Heart left ventricle (tissue), 13 donors: ENCODE data around the gene ASTN2.

Experiments used
- CTCF ChIP-seq, 12 donors: fragments of 200-600 bp; sonication (generic) in 4 of 12; IDR thresholded peaks; one replicate each; pipeline versions ENCODE4 v1.5.0 to v1.8.0; 2018 to 2022; ENCODE audit warnings: antibody characterized with exemption in 12 of 12, mild to moderate bottlenecking in 5 of 12
- POLR2A ChIP-seq, 2 donors: fragments of 450-650 bp; IDR thresholded peaks; one replicate each; pipeline ENCODE4 v1.6.1; 2017; ENCODE audit warnings: antibody characterized with exemption in 2 of 2, mild to moderate bottlenecking in 2 of 2, moderate library complexity in 2 of 2
- donor health status: ischemic (EF 13 %, LVEDD 7.1; RV severe dilation, severe dysfunction).
- donor health status: DM: no; HTN: yes; CAD: no.
- donor health status: DM: no; HTN: no; CAD: no.
- donor health status: ischemic (EF 25% LVEDD 6.9; RV normal size, moderate dysfunction).
- donor health status: ischemic (EF 25% LVEDD 5.7; RV mildly dilated, moderate dysfunction).
- donor health status: ischemic (EF 35%, LVEDD 5.7; RV mildly dilated, moderate dysfunction).
- donor health status: nonischemic (EF 11% LVEDD 7.7; RV severe dilation, severe dysfunction).
- donor health status: DM: yes; HTN: yes; CAD: no.
- donor health status: PGD.
- donor health status: ischemic (EF 29% LVEDD 5.4; RV normal size, mild dysfunction).
- donor health status: nonischemic (EF 23%, LVEDD 6.1; RV moderate dilation, normal function).

- TF ChIP-seq CTCF (IDR thresholded peaks at IDR 0.05) (no peak), POLR2A (IDR thresholded peaks at IDR 0.05) (no peak)
Observed at GRCh38 chr9:117462861-117463260, 48.0 kb upstream of the ASTN2 start.
